Measurements from ENCODE around the gene UNC5A. TPM values are rescaled to one million over a fixed set of nuclear protein-coding genes. Genes with fewer than 3 reads are reported as not detected.

UNC5A gene
- total RNA-seq, 3 donors from 2014 or later (not counting 1 experiment from before 2014, with no cell fraction given): not detected

DNA sequence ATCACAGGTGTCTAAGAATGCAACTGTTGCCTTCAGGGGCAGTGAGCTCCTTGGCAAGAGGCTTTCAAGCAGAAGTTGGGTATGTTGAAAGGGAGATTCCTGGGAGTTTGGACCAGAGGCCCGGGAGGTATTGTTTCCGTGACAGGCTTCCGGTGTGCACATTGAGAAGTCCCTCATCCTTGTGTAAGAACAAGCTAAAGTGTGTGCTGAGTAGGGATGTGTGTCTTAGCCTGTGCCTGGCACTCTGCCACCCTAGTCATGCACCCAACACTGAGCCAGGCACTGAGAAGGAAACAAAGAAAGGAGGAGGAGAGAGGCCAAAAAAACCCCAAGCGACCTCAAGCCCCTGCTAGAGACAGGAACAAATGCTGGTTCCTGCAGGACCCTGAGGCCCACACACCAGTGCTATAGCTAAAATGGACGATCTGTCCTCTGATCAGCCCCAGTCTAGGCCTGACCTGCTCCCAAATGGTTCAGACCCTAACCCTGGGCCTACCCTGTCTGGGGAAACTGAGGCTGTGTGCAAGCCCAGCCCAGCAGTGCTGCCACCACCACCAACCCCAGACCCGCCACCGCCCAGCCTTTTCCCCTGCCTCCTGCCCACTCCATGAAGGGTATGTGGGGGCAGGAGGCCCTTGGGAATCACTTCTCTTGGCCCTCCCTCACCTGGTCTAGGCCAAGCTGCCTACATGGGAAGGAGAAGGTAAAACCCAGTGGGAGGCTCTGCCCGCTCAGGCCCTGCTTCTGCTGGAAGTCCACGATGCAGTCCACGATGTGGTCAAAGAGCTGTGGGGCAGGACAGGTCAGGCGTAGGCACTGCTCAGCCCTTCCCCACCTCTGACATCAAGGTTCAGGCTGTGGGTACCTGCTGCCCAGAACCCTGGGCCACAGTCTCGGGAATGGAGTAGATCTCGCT is 76.2 kb downstream of the UNC5A start:
- Mint-ChIP-seq H3K27ac (no peak overlapping the region), H3K4me1 (no peaks in the 10 kb centered on the region), H3K36me3 (no peaks in the 10 kb centered on the region), H3K4me3 (no peak overlapping the region), H3K27me3 (ENCODE audit: low read depth in 2 of 2) (peaks cover 2 to 12% of the 10 kb centered on the region in 2 donors), H3K9me3 (no peaks in the 10 kb centered on the region)
- H3K4me3 ChIP-seq (ENCODE audit: low read length): no peak overlapping the region
- H3K27ac ChIP-seq (ENCODE audit: low read length): no peak overlapping the region
- H3K27me3 ChIP-seq (ENCODE audit: control insufficient read depth, insufficient read depth, low read length): no peaks in the 10 kb centered on the region
- no peaks in the 10 kb centered on the region for H3K4me1 ChIP-seq (ENCODE audit: control insufficient read depth, insufficient read depth, low read length)
- 91% methylated on average over 13 of the region's 13 CpGs for WGBS (ENCODE audit: insufficient coverage)
- intact Hi-C loops (cut with micrococcal nuclease): no loop called here
- TF ChIP-seq, protein P1, sequence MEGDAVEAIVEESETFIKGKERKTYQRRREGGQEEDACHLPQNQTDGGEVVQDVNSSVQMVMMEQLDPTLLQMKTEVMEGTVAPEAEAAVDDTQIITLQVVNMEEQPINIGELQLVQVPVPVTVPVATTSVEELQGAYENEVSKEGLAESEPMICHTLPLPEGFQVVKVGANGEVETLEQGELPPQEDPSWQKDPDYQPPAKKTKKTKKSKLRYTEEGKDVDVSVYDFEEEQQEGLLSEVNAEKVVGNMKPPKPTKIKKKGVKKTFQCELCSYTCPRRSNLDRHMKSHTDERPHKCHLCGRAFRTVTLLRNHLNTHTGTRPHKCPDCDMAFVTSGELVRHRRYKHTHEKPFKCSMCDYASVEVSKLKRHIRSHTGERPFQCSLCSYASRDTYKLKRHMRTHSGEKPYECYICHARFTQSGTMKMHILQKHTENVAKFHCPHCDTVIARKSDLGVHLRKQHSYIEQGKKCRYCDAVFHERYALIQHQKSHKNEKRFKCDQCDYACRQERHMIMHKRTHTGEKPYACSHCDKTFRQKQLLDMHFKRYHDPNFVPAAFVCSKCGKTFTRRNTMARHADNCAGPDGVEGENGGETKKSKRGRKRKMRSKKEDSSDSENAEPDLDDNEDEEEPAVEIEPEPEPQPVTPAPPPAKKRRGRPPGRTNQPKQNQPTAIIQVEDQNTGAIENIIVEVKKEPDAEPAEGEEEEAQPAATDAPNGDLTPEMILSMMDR (IDR thresholded peaks at IDR 0.05): no peak
- no peak for ATAC-seq
- no peaks in the 10 kb centered on the region for H3K36me3 ChIP-seq (ENCODE audit: control insufficient read depth, insufficient read depth, low read length)
- H3K9me3 ChIP-seq (ENCODE audit: control insufficient read depth, insufficient read depth, low read length): no peaks in the 10 kb centered on the region
- no peak for DNase-seq

DNA sequence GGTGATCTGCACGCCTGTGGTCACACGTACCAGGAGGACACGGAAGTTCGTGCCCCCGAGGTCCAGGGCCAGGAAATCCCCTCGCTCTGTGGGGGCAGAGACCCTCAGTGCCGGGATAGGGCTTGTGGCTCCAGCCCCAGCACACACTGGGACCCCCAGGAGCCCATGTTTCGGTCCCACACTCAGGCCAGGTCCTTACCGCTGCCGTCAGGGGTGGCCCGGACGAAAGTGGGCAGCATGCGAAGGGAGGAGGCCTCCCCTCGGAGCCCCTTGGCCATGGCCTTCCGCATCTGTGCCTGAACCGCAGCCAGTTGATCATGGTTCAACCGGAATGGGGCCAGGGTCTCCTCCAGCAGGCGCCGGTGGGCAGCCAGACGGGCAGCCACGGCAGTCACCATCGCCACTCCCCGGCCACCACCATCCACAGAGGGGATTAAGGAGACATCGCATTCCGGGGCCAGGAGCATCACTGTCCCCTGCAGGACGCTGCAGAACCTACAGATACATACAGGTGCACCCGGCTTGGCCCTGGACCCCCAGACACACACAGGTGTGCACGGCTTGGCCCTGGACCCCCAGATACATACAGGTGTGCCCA is 77.0 kb downstream of the UNC5A start:
- intact Hi-C loops (cut with micrococcal nuclease): no loop called here
- no peak overlapping the region for H3K27ac ChIP-seq (ENCODE audit: low read length)
- TF ChIP-seq, protein P1 (IDR thresholded peaks at IDR 0.05): no peak
- no peaks in the 10 kb centered on the region for H3K4me1 ChIP-seq (ENCODE audit: control insufficient read depth, insufficient read depth, low read length)
- H3K36me3 ChIP-seq (ENCODE audit: control insufficient read depth, insufficient read depth, low read length): no peaks in the 10 kb centered on the region
- H3K27me3 ChIP-seq (ENCODE audit: control insufficient read depth, insufficient read depth, low read length): no peaks in the 10 kb centered on the region
- H3K4me3 Mint-ChIP-seq: no peak overlapping the region
- H3K36me3 Mint-ChIP-seq: no peaks in the 10 kb centered on the region
- ATAC-seq: no peak
- 85% methylated on average over 28 of the region's 28 CpGs for WGBS (ENCODE audit: insufficient coverage)
- no peaks in the 10 kb centered on the region for H3K9me3 Mint-ChIP-seq
- no peaks in the 10 kb centered on the region for H3K9me3 ChIP-seq (ENCODE audit: control insufficient read depth, insufficient read depth, low read length)
- DNase-seq: no peak
- H3K27me3 Mint-ChIP-seq (ENCODE audit: low read depth in 2 of 2): peaks cover 4 to 17% of the 10 kb centered on the region in 2 donors
- no peak overlapping the region for H3K27ac Mint-ChIP-seq
- H3K4me1 Mint-ChIP-seq: no peaks in the 10 kb centered on the region
- H3K4me3 ChIP-seq (ENCODE audit: low read length): no peak overlapping the region

DNA sequence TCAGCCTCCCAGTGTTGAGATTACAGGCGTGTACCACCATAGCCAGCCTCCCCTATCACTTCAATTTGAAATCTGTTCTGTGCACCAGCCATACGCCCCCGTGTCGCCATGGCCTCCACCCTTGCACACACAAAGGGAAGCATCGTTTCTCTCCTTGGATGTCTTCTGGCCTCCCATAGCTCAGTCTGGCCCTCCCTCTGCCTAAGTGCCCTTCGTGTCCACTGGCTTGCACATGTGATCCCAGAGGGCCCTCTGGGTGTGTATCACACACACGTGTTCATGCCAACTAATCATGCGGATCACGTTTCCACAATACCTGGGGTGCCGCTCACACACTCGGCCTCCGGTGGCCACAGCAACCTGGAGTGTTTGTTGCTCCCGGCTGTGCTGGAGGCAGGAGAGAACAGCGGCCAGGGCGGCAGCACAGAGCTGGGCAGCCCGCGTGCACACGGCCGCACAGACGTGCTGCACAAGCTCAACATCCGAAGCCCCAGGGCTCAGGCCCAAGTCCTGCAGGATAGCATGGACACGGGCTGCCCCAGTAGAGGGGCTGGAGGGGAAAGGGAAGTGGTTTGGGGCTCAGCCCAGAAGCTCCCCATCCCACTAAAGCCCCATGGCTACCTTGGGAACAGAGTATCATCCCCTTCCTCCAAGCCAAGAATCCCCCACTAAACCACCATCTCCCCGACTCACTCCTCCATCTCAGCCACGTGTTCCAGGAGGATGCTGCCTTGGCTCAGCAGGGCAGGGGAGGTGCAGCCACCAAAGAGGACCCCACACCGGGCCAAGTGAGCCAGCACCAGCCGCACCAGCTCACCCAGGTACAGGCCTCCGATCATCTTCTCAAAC is 77.9 kb downstream of the UNC5A start:
- Histone ChIP-seq H3K36me3 (ENCODE audit: control insufficient read depth, insufficient read depth, low read length) (no peaks in the 10 kb centered on the region), H3K27me3 (ENCODE audit: control insufficient read depth, insufficient read depth, low read length) (no peaks in the 10 kb centered on the region), H3K4me1 (ENCODE audit: control insufficient read depth, insufficient read depth, low read length) (no peaks in the 10 kb centered on the region), H3K4me3 (ENCODE audit: low read length) (no peak overlapping the region), H3K27ac (ENCODE audit: low read length) (no peak overlapping the region), H3K9me3 (ENCODE audit: control insufficient read depth, insufficient read depth, low read length) (no peaks in the 10 kb centered on the region)
- no peak overlapping the region for H3K4me3 Mint-ChIP-seq
- intact Hi-C loops (cut with micrococcal nuclease): no loop called here
- TF ChIP-seq, protein P1 (IDR thresholded peaks at IDR 0.05): no peak
- no peak for DNase-seq
- H3K36me3 Mint-ChIP-seq: no peaks in the 10 kb centered on the region
- no peaks in the 10 kb centered on the region for H3K4me1 Mint-ChIP-seq
- no peak for ATAC-seq
- WGBS (ENCODE audit: insufficient coverage): 89% methylated on average over 27 of the region's 27 CpGs
- H3K9me3 Mint-ChIP-seq: no peaks in the 10 kb centered on the region
- no peak overlapping the region for H3K27ac Mint-ChIP-seq
- peaks cover 4 to 15% of the 10 kb centered on the region in 2 donors for H3K27me3 Mint-ChIP-seq (ENCODE audit: low read depth in 2 of 2)

All from natural killer cell (primary cell).